ENCODE measurements around the gene C1QTNF7.

DNA sequence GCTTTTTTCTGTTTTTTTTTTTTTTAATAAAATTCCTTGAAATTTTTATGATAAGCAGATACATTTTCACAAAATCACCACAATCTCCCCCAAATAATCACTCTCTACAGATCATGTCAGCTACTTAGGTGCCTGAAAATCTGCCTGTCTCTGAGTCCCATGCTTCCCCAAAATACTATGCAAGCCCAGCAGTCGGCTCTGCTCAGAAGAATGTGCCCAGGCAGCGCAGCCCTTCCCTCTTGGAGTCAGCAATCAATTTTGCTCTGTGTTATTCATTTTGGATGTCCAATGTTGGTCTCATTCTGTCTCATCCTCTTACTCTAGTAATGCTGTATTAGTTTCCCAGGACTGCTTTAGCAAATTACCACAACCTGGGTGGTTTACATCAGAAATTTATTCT lies 24.9 kb upstream of the C1QTNF7 start:
- TF ChIP-seq, protein P1, sequence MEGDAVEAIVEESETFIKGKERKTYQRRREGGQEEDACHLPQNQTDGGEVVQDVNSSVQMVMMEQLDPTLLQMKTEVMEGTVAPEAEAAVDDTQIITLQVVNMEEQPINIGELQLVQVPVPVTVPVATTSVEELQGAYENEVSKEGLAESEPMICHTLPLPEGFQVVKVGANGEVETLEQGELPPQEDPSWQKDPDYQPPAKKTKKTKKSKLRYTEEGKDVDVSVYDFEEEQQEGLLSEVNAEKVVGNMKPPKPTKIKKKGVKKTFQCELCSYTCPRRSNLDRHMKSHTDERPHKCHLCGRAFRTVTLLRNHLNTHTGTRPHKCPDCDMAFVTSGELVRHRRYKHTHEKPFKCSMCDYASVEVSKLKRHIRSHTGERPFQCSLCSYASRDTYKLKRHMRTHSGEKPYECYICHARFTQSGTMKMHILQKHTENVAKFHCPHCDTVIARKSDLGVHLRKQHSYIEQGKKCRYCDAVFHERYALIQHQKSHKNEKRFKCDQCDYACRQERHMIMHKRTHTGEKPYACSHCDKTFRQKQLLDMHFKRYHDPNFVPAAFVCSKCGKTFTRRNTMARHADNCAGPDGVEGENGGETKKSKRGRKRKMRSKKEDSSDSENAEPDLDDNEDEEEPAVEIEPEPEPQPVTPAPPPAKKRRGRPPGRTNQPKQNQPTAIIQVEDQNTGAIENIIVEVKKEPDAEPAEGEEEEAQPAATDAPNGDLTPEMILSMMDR (IDR thresholded peaks at IDR 0.05), result no peak
- TF ChIP-seq YY1 (IDR thresholded peaks at IDR 0.05; ENCODE audit: low read depth), result no peak
- no peak for TF ChIP-seq GABPA (IDR thresholded peaks at IDR 0.05; ENCODE audit: low read depth)
- no peak for TF ChIP-seq TCF12 (IDR thresholded peaks at IDR 0.05)
- TF ChIP-seq FOSL2 (IDR thresholded peaks at IDR 0.05; ENCODE audit: borderline replicate concordance, low read depth), result no peak
- TF ChIP-seq POLR2AphosphoS5 (IDR thresholded peaks at IDR 0.05; ENCODE audit: low read depth, low read length), result no peak
- no peak for TF ChIP-seq TAF1 (IDR thresholded peaks at IDR 0.05; ENCODE audit: borderline replicate concordance, low read depth, low read length)
- TF ChIP-seq, protein P2, sequence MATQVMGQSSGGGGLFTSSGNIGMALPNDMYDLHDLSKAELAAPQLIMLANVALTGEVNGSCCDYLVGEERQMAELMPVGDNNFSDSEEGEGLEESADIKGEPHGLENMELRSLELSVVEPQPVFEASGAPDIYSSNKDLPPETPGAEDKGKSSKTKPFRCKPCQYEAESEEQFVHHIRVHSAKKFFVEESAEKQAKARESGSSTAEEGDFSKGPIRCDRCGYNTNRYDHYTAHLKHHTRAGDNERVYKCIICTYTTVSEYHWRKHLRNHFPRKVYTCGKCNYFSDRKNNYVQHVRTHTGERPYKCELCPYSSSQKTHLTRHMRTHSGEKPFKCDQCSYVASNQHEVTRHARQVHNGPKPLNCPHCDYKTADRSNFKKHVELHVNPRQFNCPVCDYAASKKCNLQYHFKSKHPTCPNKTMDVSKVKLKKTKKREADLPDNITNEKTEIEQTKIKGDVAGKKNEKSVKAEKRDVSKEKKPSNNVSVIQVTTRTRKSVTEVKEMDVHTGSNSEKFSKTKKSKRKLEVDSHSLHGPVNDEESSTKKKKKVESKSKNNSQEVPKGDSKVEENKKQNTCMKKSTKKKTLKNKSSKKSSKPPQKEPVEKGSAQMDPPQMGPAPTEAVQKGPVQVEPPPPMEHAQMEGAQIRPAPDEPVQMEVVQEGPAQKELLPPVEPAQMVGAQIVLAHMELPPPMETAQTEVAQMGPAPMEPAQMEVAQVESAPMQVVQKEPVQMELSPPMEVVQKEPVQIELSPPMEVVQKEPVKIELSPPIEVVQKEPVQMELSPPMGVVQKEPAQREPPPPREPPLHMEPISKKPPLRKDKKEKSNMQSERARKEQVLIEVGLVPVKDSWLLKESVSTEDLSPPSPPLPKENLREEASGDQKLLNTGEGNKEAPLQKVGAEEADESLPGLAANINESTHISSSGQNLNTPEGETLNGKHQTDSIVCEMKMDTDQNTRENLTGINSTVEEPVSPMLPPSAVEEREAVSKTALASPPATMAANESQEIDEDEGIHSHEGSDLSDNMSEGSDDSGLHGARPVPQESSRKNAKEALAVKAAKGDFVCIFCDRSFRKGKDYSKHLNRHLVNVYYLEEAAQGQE (IDR thresholded peaks at IDR 0.05; ENCODE audit: low read depth, low read length), result no peak
- TF ChIP-seq CHD2 (IDR thresholded peaks at IDR 0.05; ENCODE audit: low read length, partially characterized antibody), result no peak
- TF ChIP-seq, protein P3, sequence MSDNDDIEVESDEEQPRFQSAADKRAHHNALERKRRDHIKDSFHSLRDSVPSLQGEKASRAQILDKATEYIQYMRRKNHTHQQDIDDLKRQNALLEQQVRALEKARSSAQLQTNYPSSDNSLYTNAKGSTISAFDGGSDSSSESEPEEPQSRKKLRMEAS (IDR thresholded peaks at IDR 0.05; ENCODE audit: low read depth), result no peak

Measured in SK-N-SH (cell line).